ENCODE results near the gene PDK2.

The PDK2 gene

GRCh38 chr17:50048988-50049387 lies 46.2 kb upstream of the PDK2 start:
- TF ChIP-seq CTCF (IDR thresholded peaks at IDR 0.05; ENCODE audit: control insufficient read depth, extremely low read depth, insufficient read depth) = no peak
- no peak overlapping the region for H3K4me3 ChIP-seq (ENCODE audit: low read depth, low read length)
- no peak for DNase-seq (ENCODE audit: low read depth)

- no peak for TF ChIP-seq CTCF (IDR thresholded peaks at IDR 0.05; ENCODE audit: control insufficient read depth, extremely low read depth, insufficient read depth)
- no peak for DNase-seq (ENCODE audit: low read depth)
Observed at GRCh38 chr17:50049636-50050035, 45.5 kb upstream of the PDK2 start.

GRCh38 chr17:50050431-50051032 lies 44.6 kb upstream of the PDK2 start:
- TF ChIP-seq CTCF (IDR thresholded peaks at IDR 0.05; ENCODE audit: control insufficient read depth, extremely low read depth, insufficient read depth) = no peak
- no peak overlapping the region for H3K4me3 ChIP-seq (ENCODE audit: low read depth, low read length)
- no peak for DNase-seq (ENCODE audit: low read depth)

More at GRCh38 chr17:50049636-50050035, 45.5 kb upstream of the PDK2 start:
- no peak overlapping the region for H3K4me3 ChIP-seq (ENCODE audit: low read depth, low read length)

GRCh38 chr17:50051082-50051576 lies 44.0 kb upstream of the PDK2 start:
- H3K4me3 ChIP-seq (ENCODE audit: low read depth, low read length) = no peak overlapping the region
- no peak for DNase-seq (ENCODE audit: low read depth)

GRCh38 chr17:50051606-50052005 lies 43.5 kb upstream of the PDK2 start:
- DNase-seq (ENCODE audit: low read depth) = no peak
- no peak overlapping the region for H3K4me3 ChIP-seq (ENCODE audit: low read depth, low read length)
- no peak for TF ChIP-seq CTCF (IDR thresholded peaks at IDR 0.05; ENCODE audit: control insufficient read depth, extremely low read depth, insufficient read depth)

More at GRCh38 chr17:50051082-50051576, 44.0 kb upstream of the PDK2 start:
- no peak for TF ChIP-seq CTCF (IDR thresholded peaks at IDR 0.05; ENCODE audit: control insufficient read depth, extremely low read depth, insufficient read depth)

- peak; percentile 60 for DNase-seq (ENCODE audit: low read depth)
- peak overlapping the region; percentile 9; the same call in 1 of the 2 replicates for H3K4me3 ChIP-seq (ENCODE audit: low read depth, low read length)
- no peak for TF ChIP-seq CTCF (IDR thresholded peaks at IDR 0.05; ENCODE audit: control insufficient read depth, extremely low read depth, insufficient read depth)
Observed at GRCh38 chr17:50052241-50052796, 42.8 kb upstream of the PDK2 start.

Data from LNCaP clone FGC (cell line).